IMR-90 (cell line): Measurements from ENCODE around the gene MMP10. TPM values are rescaled to one million over a fixed set of nuclear protein-coding genes. Genes with fewer than 3 reads are reported as not detected.

Source experiments
- ATAC-seq: fragments of 200-7000 bp; cut with Tn5 transposase; 2 replicates; pipeline ENCODE4 v1.9.1; 2020; ENCODE audit warnings: low read depth, mild to moderate bottlenecking, moderate library complexity
- BruUV-seq: library from RNA; stranded (reverse); fragments of 400-500 nt; replicated peaks from 2 replicates; lab custom pipeline; 2021; lab: Mats Ljungman, UMichigan
- CTCF ChIA-PET: fragments of 300-600 bp; formaldehyde crosslinking; extraction: SDS; loops from one replicate; lab custom pipeline; 2021; ENCODE audit warnings: antibody characterized with exemption; lab: Yijun Ruan, JAX
- POLR2A ChIA-PET: fragments of 300-600 bp; sonication (Branson Sonifier 250); formaldehyde crosslinking; loops from one replicate; lab custom pipeline; 2022; ENCODE audit warnings: antibody characterized with exemption; ENCODE audit not compliant: unreplicated experiment; lab: Charles Lee
- DNase-seq: peaks from one replicate; pipeline ENCODE4 v3.0.0; 2013
- H2AFZ ChIP-seq: replicated peaks from 2 replicates; pipeline ENCODE3; 2013; ENCODE audit warnings: low read length, mild to moderate bottlenecking; ENCODE audit not compliant: poor library complexity
- H2AK5ac ChIP-seq: 2 replicates; pipeline ENCODE4 v1.6.1; 2013; ENCODE audit warnings: low read depth, low read length, inconsistent platforms
- H2AK9ac ChIP-seq: replicated peaks from 2 replicates; pipeline ENCODE3; 2013; ENCODE audit warnings: mild to moderate bottlenecking, low read depth, low read length, moderate library complexity; ENCODE audit not compliant: poor library complexity
- H2BK120ac ChIP-seq: 2 replicates; pipeline ENCODE4 v1.6.1; 2013; ENCODE audit warnings: low read depth, low read length, inconsistent platforms
- H2BK15ac ChIP-seq: 3 replicates; pipeline ENCODE4 v1.6.1; 2013; ENCODE audit warnings: low read depth, low read length, inconsistent platforms
- H2BK20ac ChIP-seq: 2 replicates; pipeline ENCODE4 v1.6.1; 2013; ENCODE audit warnings: low read depth, mild to moderate bottlenecking, inconsistent platforms, low read length, moderate library complexity
- H2BK5ac ChIP-seq: 2 replicates; pipeline ENCODE4 v1.6.1; 2013; ENCODE audit warnings: mild to moderate bottlenecking, low read depth, low read length, inconsistent platforms; ENCODE audit not compliant: poor library complexity, severe bottlenecking
- H3K14ac ChIP-seq: replicated peaks from 2 replicates; pipeline ENCODE4 v1.6.1; 2013; ENCODE audit warnings: low read depth, low read length, inconsistent platforms
- H3K18ac ChIP-seq: 2 replicates; pipeline ENCODE4 v1.6.1; 2013; ENCODE audit warnings: low read depth, low read length, control low read depth
- H3K23ac ChIP-seq: 2 replicates; pipeline ENCODE4 v1.6.1; 2013; ENCODE audit warnings: low read depth, low read length, inconsistent platforms
- H3K27ac ChIP-seq: 2 replicates; pipeline ENCODE4 v1.5.1; 2013; ENCODE audit warnings: mild to moderate bottlenecking, control low read depth, low read length; ENCODE audit not compliant: insufficient read depth
- H3K27me3 ChIP-seq: 2 replicates; pipeline ENCODE4 v1.6.1; 2013; ENCODE audit warnings: low read length; ENCODE audit not compliant: control insufficient read depth, insufficient read depth
- H3K36me3 ChIP-seq: 2 replicates; pipeline ENCODE4 v1.6.1; 2013; ENCODE audit warnings: low read length, mixed read lengths; ENCODE audit not compliant: control insufficient read depth, insufficient read depth
- H3K4ac ChIP-seq: 2 replicates; pipeline ENCODE4 v1.6.1; 2013; ENCODE audit warnings: low read depth, low read length, inconsistent platforms
- H3K4me1 ChIP-seq: 2 replicates; pipeline ENCODE4 v1.6.1; 2013; ENCODE audit warnings: low read length, mixed read lengths; ENCODE audit not compliant: control insufficient read depth, insufficient read depth
- H3K4me2 ChIP-seq: 2 replicates; pipeline ENCODE4 v1.6.1; 2013; ENCODE audit warnings: low read depth, mild to moderate bottlenecking, control low read depth, low read length, moderate library complexity
- H3K4me3 ChIP-seq: 2 replicates; pipeline ENCODE4 v1.5.1; 2013; ENCODE audit warnings: low read depth, mild to moderate bottlenecking, control low read depth, low read length, moderate library complexity; ENCODE audit not compliant: insufficient read depth
- H3K56ac ChIP-seq: 2 replicates; pipeline ENCODE4 v1.6.1; 2013; ENCODE audit warnings: low read length, inconsistent platforms; ENCODE audit not compliant: insufficient read depth; ENCODE audit errors: extremely low read depth
- H3K79me1 ChIP-seq, 2 experiments: 2 replicates each; pipeline ENCODE4 v1.6.1; 2013; ENCODE audit warnings: low read length in 2 of 2, inconsistent platforms in 1 of 2, low read depth in 1 of 2
- H3K9ac ChIP-seq: 2 replicates; pipeline ENCODE4 v1.6.1; 2013; ENCODE audit warnings: low read depth, low read length, control low read depth
- H3K9me1 ChIP-seq: 2 replicates; pipeline ENCODE4 v1.6.1; 2013; ENCODE audit warnings: low read length, inconsistent platforms; ENCODE audit not compliant: insufficient read depth
- H3K9me3 ChIP-seq: 2 replicates; pipeline ENCODE4 v1.6.1; 2013; ENCODE audit warnings: low read length; ENCODE audit not compliant: control insufficient read depth, insufficient read depth
- H4K20me1 ChIP-seq: 2 replicates; pipeline ENCODE4 v1.6.1; 2013; ENCODE audit warnings: low read length, inconsistent platforms; ENCODE audit not compliant: insufficient read depth
- H4K5ac ChIP-seq: 2 replicates; pipeline ENCODE4 v1.6.1; 2013; ENCODE audit warnings: mild to moderate bottlenecking, low read depth, low read length, control low read depth
- H4K8ac ChIP-seq, 2 experiments: 2 replicates each; pipeline ENCODE4 v1.6.1; 2013; ENCODE audit warnings: low read depth in 2 of 2, low read length in 2 of 2, control low read depth in 1 of 2, inconsistent platforms in 1 of 2
- H4K91ac ChIP-seq: 2 replicates; pipeline ENCODE4 v1.6.1; 2013; ENCODE audit warnings: low read depth, low read length, inconsistent platforms; ENCODE audit not compliant: insufficient read depth
- BHLHE40 ChIP-seq: fragments of 150-350 bp; IDR thresholded peaks from 2 replicates; pipeline ENCODE4 v1.6.1; 2016; ENCODE audit warnings: mild to moderate bottlenecking, low read depth, low read length
- CHD1 ChIP-seq: IDR thresholded peaks from 2 replicates; pipeline ENCODE4 v1.6.1; 2012; ENCODE audit warnings: low read depth, low read length, improper control_type of control experiment
- CTCF ChIP-seq: conservative IDR thresholded peaks from 2 replicates; pipeline ENCODE4 v1.5.1; 2012; ENCODE audit warnings: mild to moderate bottlenecking, low read depth, low read length, improper control_type of control experiment
- ELK1 ChIP-seq: fragments of 150-350 bp; IDR thresholded peaks from 2 replicates; pipeline ENCODE4 v1.6.1; 2016; ENCODE audit warnings: low read depth, mild to moderate bottlenecking, low read length, moderate library complexity, borderline replicate concordance
- FOS ChIP-seq: fragments of 150-350 bp; IDR thresholded peaks from 2 replicates; pipeline ENCODE4 v1.6.1; 2016; ENCODE audit warnings: low read depth, low read length
- MAFK ChIP-seq: IDR thresholded peaks from 2 replicates; pipeline ENCODE4 v1.6.1; 2012; ENCODE audit warnings: low read depth, low read length, improper control_type of control experiment
- MAZ ChIP-seq: IDR thresholded peaks from 2 replicates; pipeline ENCODE4 v1.6.1; 2012; ENCODE audit warnings: low read depth, mild to moderate bottlenecking, low read length, improper control_type of control experiment, moderate library complexity, borderline replicate concordance
- MXI1 ChIP-seq: IDR thresholded peaks from 2 replicates; pipeline ENCODE4 v1.6.1; 2012; ENCODE audit warnings: low read depth, mild to moderate bottlenecking, low read length, moderate library complexity, borderline replicate concordance
- NFE2L2 ChIP-seq: fragments of 150-350 bp; IDR thresholded peaks from 2 replicates; pipeline ENCODE4 v1.6.1; 2016; ENCODE audit warnings: low read depth, mild to moderate bottlenecking, low read length
- POLR2A ChIP-seq: IDR thresholded peaks from 2 replicates; pipeline ENCODE4 v1.6.1; 2012; ENCODE audit warnings: mild to moderate bottlenecking, low read depth, low read length
- RAD21 ChIP-seq: IDR thresholded peaks from 2 replicates; pipeline ENCODE4 v1.6.1; 2012; ENCODE audit warnings: low read length, improper control_type of control experiment
- RCOR1 ChIP-seq: IDR thresholded peaks from 2 replicates; pipeline ENCODE4 v1.6.1; 2012; ENCODE audit warnings: mild to moderate bottlenecking, low read length, improper control_type of control experiment; ENCODE audit not compliant: insufficient replicate concordance
- RFX5 ChIP-seq: IDR thresholded peaks from 2 replicates; pipeline ENCODE4 v1.8.0; 2012; ENCODE audit warnings: low read depth, mild to moderate bottlenecking, low read length, moderate library complexity
- SMC3 ChIP-seq: fragments of 150-350 bp; IDR thresholded peaks from 2 replicates; pipeline ENCODE4 v1.6.1; 2016; ENCODE audit warnings: low read depth, mild to moderate bottlenecking, antibody characterized with exemption, low read length, moderate library complexity
- USF2 ChIP-seq: fragments of 150-350 bp; IDR thresholded peaks from 2 replicates; pipeline ENCODE4 v1.6.1; 2017; ENCODE audit warnings: mild to moderate bottlenecking, antibody characterized with exemption, low read length, low read depth
- WGBS, 2 experiments: methylation state at CpG; one replicate each; pipeline versions ENCODE4 v1.1.5 to v1.1.7; 2013; ENCODE audit warnings: missing lambda C conversion rate in 2 of 2; ENCODE audit not compliant: insufficient read length in 1 of 2; ENCODE audit errors: extremely low coverage in 2 of 2; 5-methylcytosine and 5-hydroxymethylcytosine counted together
- dilution Hi-C: fragments of 300-500 bp; cut with HindIII; formaldehyde crosslinking; loops from one replicate; pipeline ENCODE4 v1.14.3; 2018; ENCODE audit warnings: low sequenced_read_pairs; ENCODE audit not compliant: unreplicated experiment
- in situ Hi-C: fragments of 300-500 bp; cut with MboI; formaldehyde crosslinking; loops from 3 replicates; pipeline ENCODE4 v1.14.3; 2019; ENCODE audit warnings: low sequenced_read_pairs, inconsistent platforms, mixed read lengths
- intact Hi-C: fragments of 100-400 bp; cut with micrococcal nuclease; formaldehyde crosslinking; loops from 2 replicates; pipeline ENCODE4 v1.10.0; 2022
- polyA plus RNA-seq, 3 experiments: library from polyadenylated mRNA; depleted of rRNA; stranded (reverse); fragments of >200 nt; gene quantifications; 2 replicates each; pipeline ENCODE4 v1.2.3, GENCODE V29; 2012; ENCODE audit warnings: low replicate concordance in 1 of 3
- total RNA-seq: library from RNA; depleted of rRNA; stranded (reverse); fragments of >200 nt; gene quantifications from 2 replicates; pipeline ENCODE4 v1.2.3, GENCODE V29; 2012

Gene MMP10
- total and polyA plus RNA-seq, 2 of the 4 experiments (the other 2 are of a cell fraction), result not detected

GRCh38 chr11:102776454-102776853, 4.0 kb downstream of the MMP10 start:
- no peak overlapping the region for H2BK20ac ChIP-seq
- H3K14ac ChIP-seq, result no peak overlapping the region
- H3K56ac ChIP-seq, result no peak overlapping the region
- intact Hi-C loops (no loop called here), in situ Hi-C loops (no loop called here), dilution Hi-C loops (no loop called here)
- no peaks in the 10 kb centered on the region for H3K79me1 ChIP-seq
- no peaks in the 10 kb centered on the region for H4K20me1 ChIP-seq
- H4K8ac ChIP-seq, result no peak overlapping the region
- H3K4me1 ChIP-seq, result no peaks in the 10 kb centered on the region
- no peak overlapping the region for H4K91ac ChIP-seq
- no CpG with 5 or more reads among the region's 5 CpGs for WGBS, 2 experiments
- no peak overlapping the region for H3K23ac ChIP-seq
- H4K5ac ChIP-seq, result no peak overlapping the region
- DNase-seq (no peak), ATAC-seq (no peak; the same call in 1 of the 2 replicates)
- no peak overlapping the region for H3K4ac ChIP-seq
- H2BK5ac ChIP-seq, result no peak overlapping the region
- no peak overlapping the region for H2AK5ac ChIP-seq
- no peaks in the 10 kb centered on the region for H3K27me3 ChIP-seq
- no TSS peak for BruUV-seq
- H3K4me3 ChIP-seq, result no peak overlapping the region
- H2BK15ac ChIP-seq, result no peak overlapping the region
- H3K9me1 ChIP-seq, result peaks cover 5% of the 10 kb centered on the region; the same call in 1 of the 2 replicates
- CTCF ChIA-PET, result no interaction called here
- TF ChIP-seq NFE2L2 (no peak), MAZ (no peak), CHD1 (no peak), USF2 (no peak), MXI1 (no peak), BHLHE40 (no peak), RFX5 (no peak), POLR2A (no peak), SMC3 (no peak), MAFK (no peak), RCOR1 (no peak), ELK1 (no peak), RAD21 (no peak), FOS (no peak), CTCF (no peak)
- H2AFZ ChIP-seq, result no peak overlapping the region
- H3K4me2 ChIP-seq, result no peak overlapping the region
- H2AK9ac ChIP-seq, result no peak overlapping the region
- H3K9ac ChIP-seq, result no peak overlapping the region
- H3K9me3 ChIP-seq, result no peaks in the 10 kb centered on the region
- H2BK120ac ChIP-seq, result no peak overlapping the region
- no peaks in the 10 kb centered on the region for H3K36me3 ChIP-seq
- POLR2A ChIA-PET, result no interaction called here
- H3K27ac ChIP-seq, result no peak overlapping the region
- no peak overlapping the region for H3K18ac ChIP-seq
